ENCODE results near the gene MBNL2.

DNA sequence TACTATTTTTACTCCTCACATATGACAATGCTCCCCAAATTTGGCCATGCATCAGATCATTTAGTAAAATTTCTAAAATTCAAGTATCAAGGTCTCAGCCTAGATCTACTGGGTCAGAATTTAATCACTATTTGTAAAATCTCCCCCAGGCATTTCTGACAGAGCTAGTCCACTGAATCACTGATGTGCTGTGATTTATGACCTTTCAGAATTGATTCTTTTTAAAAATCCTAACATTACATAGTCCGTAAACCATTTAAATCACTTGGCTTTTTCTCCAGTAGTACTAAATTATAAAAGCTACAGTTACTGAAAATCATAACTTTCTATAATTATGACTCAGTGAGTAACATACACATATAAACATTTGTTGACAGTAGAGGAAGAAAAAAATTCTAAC lies 119.0 kb downstream of the MBNL2 start:
- TF ChIP-seq POLR2A (IDR thresholded peaks at IDR 0.05), result no peak
- TF ChIP-seq, protein P1, sequence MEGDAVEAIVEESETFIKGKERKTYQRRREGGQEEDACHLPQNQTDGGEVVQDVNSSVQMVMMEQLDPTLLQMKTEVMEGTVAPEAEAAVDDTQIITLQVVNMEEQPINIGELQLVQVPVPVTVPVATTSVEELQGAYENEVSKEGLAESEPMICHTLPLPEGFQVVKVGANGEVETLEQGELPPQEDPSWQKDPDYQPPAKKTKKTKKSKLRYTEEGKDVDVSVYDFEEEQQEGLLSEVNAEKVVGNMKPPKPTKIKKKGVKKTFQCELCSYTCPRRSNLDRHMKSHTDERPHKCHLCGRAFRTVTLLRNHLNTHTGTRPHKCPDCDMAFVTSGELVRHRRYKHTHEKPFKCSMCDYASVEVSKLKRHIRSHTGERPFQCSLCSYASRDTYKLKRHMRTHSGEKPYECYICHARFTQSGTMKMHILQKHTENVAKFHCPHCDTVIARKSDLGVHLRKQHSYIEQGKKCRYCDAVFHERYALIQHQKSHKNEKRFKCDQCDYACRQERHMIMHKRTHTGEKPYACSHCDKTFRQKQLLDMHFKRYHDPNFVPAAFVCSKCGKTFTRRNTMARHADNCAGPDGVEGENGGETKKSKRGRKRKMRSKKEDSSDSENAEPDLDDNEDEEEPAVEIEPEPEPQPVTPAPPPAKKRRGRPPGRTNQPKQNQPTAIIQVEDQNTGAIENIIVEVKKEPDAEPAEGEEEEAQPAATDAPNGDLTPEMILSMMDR (IDR thresholded peaks at IDR 0.05), result no peak
